H9 (cell line): ENCODE results near the gene RNU2-63P. TPM values are rescaled to one million over a fixed set of nuclear protein-coding genes. Genes with fewer than 3 reads are reported as not detected.

Source experiments
- DNase-seq: peaks from one replicate; pipeline ENCODE4 v3.0.0-alpha.2; 2017
- H2AFZ ChIP-seq: one replicate; pipeline ENCODE4 v1.6.1; 2013; ENCODE audit warnings: mild to moderate bottlenecking, low read length, control low read depth, moderate library complexity
- H2AK5ac ChIP-seq: 2 replicates; pipeline ENCODE4 v1.6.1; 2013; ENCODE audit warnings: low read length, control low read depth, mixed read lengths; ENCODE audit not compliant: insufficient read length
- H2BK120ac ChIP-seq: one replicate; pipeline ENCODE4 v1.6.1; 2013; ENCODE audit warnings: low read depth, mild to moderate bottlenecking, low read length, control low read depth, inconsistent platforms; ENCODE audit not compliant: poor library complexity, severe bottlenecking
- H2BK12ac ChIP-seq: 2 replicates; pipeline ENCODE4 v1.6.1; 2013; ENCODE audit warnings: low read length, control low read depth, mixed read lengths, low read depth; ENCODE audit not compliant: insufficient read length
- H2BK15ac ChIP-seq: 2 replicates; pipeline ENCODE4 v1.6.1; 2013; ENCODE audit warnings: low read depth, low read length, control low read depth
- H2BK20ac ChIP-seq: one replicate; pipeline ENCODE4 v1.6.1; 2013; ENCODE audit warnings: low read depth, mild to moderate bottlenecking, low read length, control low read depth, inconsistent platforms; ENCODE audit not compliant: poor library complexity, severe bottlenecking
- H2BK5ac ChIP-seq: 2 replicates; pipeline ENCODE4 v1.6.1; 2013; ENCODE audit warnings: low read length, control low read depth, mixed read lengths; ENCODE audit not compliant: insufficient read length
- H3K14ac ChIP-seq: 2 replicates; pipeline ENCODE4 v1.6.1; 2013; ENCODE audit warnings: low read length, control low read depth; ENCODE audit not compliant: insufficient read depth
- H3K18ac ChIP-seq: 2 replicates; pipeline ENCODE4 v1.6.1; 2013; ENCODE audit warnings: low read depth, mild to moderate bottlenecking, mixed read lengths, low read length, control low read depth; ENCODE audit not compliant: insufficient read length
- H3K23ac ChIP-seq: 2 replicates; pipeline ENCODE4 v1.6.1; 2013; ENCODE audit warnings: low read length, control low read depth, mixed read lengths, low read depth; ENCODE audit not compliant: insufficient read length
- H3K23me2 ChIP-seq: 2 replicates; pipeline ENCODE4 v1.6.1; 2013; ENCODE audit warnings: low read depth, mild to moderate bottlenecking, mixed read lengths, low read length, control low read depth; ENCODE audit not compliant: insufficient read length, poor library complexity, severe bottlenecking
- H3K27ac ChIP-seq: 2 replicates; pipeline ENCODE4 v1.5.1; 2013; ENCODE audit warnings: low read length, control low read depth, mixed read lengths, low read depth; ENCODE audit not compliant: insufficient read length
- H3K27me3 ChIP-seq: 2 replicates; pipeline ENCODE4 v1.6.1; 2013; ENCODE audit warnings: low read length, control low read depth, inconsistent platforms; ENCODE audit not compliant: insufficient read depth
- H3K4ac ChIP-seq: 2 replicates; pipeline ENCODE4 v1.6.1; 2013; ENCODE audit warnings: low read depth, mild to moderate bottlenecking, control low read depth, inconsistent platforms, low read length, moderate library complexity
- H3K4me1 ChIP-seq: 2 replicates; pipeline ENCODE4 v1.6.1; 2013; ENCODE audit warnings: low read length, control low read depth, inconsistent platforms; ENCODE audit not compliant: insufficient read depth
- H3K4me2 ChIP-seq: 2 replicates; pipeline ENCODE4 v1.6.1; 2013; ENCODE audit warnings: low read length, control low read depth, mixed read lengths; ENCODE audit not compliant: insufficient read length, insufficient read depth
- H3K56ac ChIP-seq: 2 replicates; pipeline ENCODE4 v1.6.1; 2013; ENCODE audit warnings: low read depth, mild to moderate bottlenecking, mixed read lengths, low read length, control low read depth; ENCODE audit not compliant: insufficient read length
- H3K79me1 ChIP-seq: 2 replicates; pipeline ENCODE4 v1.6.1; 2013; ENCODE audit warnings: low read depth, mild to moderate bottlenecking, moderate library complexity, low read length, control low read depth, inconsistent platforms; ENCODE audit not compliant: insufficient read depth, poor library complexity, severe bottlenecking
- H3K79me2 ChIP-seq: 2 replicates; pipeline ENCODE4 v1.6.1; 2013; ENCODE audit warnings: low read length, control low read depth, inconsistent platforms; ENCODE audit not compliant: insufficient read depth
- H3K9ac ChIP-seq: 2 replicates; pipeline ENCODE4 v1.6.1; 2013; ENCODE audit warnings: low read length, control low read depth, mixed read lengths; ENCODE audit not compliant: insufficient read length; ENCODE audit errors: extremely low read depth
- H3K9me3 ChIP-seq: one replicate; pipeline ENCODE4 v1.6.1; 2013; ENCODE audit warnings: low read depth, low read length, inconsistent platforms; ENCODE audit not compliant: control insufficient read depth
- H3T11ph ChIP-seq: one replicate; pipeline ENCODE4 v1.6.1; 2013; ENCODE audit warnings: mild to moderate bottlenecking, low read length, control low read depth, inconsistent platforms
- H4K20me1 ChIP-seq: one replicate; pipeline ENCODE4 v1.6.1; 2013; ENCODE audit not compliant: control insufficient read depth, insufficient read length, insufficient read depth
- H4K5ac ChIP-seq: 2 replicates; pipeline ENCODE4 v1.6.1; 2013; ENCODE audit warnings: low read depth, mild to moderate bottlenecking, mixed read lengths, low read length, control low read depth; ENCODE audit not compliant: insufficient read length
- H4K8ac ChIP-seq: replicated peaks from 2 replicates; pipeline ENCODE4 v1.6.1; 2013; ENCODE audit warnings: low read length, control low read depth, mixed read lengths, low read depth; ENCODE audit not compliant: insufficient read length
- H4K91ac ChIP-seq: 2 replicates; pipeline ENCODE4 v1.6.1; 2013; ENCODE audit warnings: low read depth, mild to moderate bottlenecking, moderate library complexity, mixed read lengths, low read length, control low read depth; ENCODE audit not compliant: insufficient read length
- H3K27ac Mint-ChIP-seq, 3 experiments: 2 replicates in 2 of 3; 3 replicates in 1 of 3; pipeline ENCODE4 v1.8.0; 2020 to 2021; ENCODE audit warnings: mixed read lengths in 3 of 3, mild to moderate bottlenecking in 1 of 3, moderate library complexity in 1 of 3
- H3K27me3 Mint-ChIP-seq: 2 replicates; pipeline ENCODE4 v1.8.0; 2021; ENCODE audit warnings: low read depth, mild to moderate bottlenecking, moderate library complexity, mixed read lengths
- H3K36me3 Mint-ChIP-seq, 3 experiments: 2 replicates in 2 of 3; 3 replicates in 1 of 3; pipeline ENCODE4 v1.8.0; 2020 to 2021; ENCODE audit warnings: low read depth in 3 of 3, mixed read lengths in 3 of 3; ENCODE audit not compliant: insufficient read depth in 1 of 3
- H3K4me1 Mint-ChIP-seq, 2 experiments: 2 replicates each; pipeline ENCODE4 v1.8.0; 2020; ENCODE audit warnings: mixed read lengths in 2 of 2
- H3K4me3 Mint-ChIP-seq, 2 experiments: 2 replicates in 1 of 2; 3 replicates in 1 of 2; pipeline ENCODE4 v1.8.0; 2020 to 2021; ENCODE audit warnings: mild to moderate bottlenecking in 2 of 2, mixed read lengths in 2 of 2, moderate library complexity in 1 of 2
- H3K9me3 Mint-ChIP-seq, 2 experiments: 2 replicates in 1 of 2; 3 replicates in 1 of 2; pipeline ENCODE4 v1.8.0; 2020; ENCODE audit warnings: mild to moderate bottlenecking in 2 of 2, mixed read lengths in 2 of 2, moderate library complexity in 1 of 2
- total RNA-seq: library from RNA; stranded (reverse); gene quantifications from 2 replicates; pipeline ENCODE4 v1.2.1, GENCODE V29; 2021
- TF ChIP-seq, protein P1 (sequence below): fragments of 200-600 bp; sonication (generic); conservative IDR thresholded peaks from 3 replicates; pipeline ENCODE4 v1.8.0; 2021; ENCODE audit warnings: antibody characterized with exemption, mild to moderate bottlenecking

RNU2-63P gene
- total RNA-seq, 1 experiment from 2014 or later, result 31.1 TPM

DNA sequence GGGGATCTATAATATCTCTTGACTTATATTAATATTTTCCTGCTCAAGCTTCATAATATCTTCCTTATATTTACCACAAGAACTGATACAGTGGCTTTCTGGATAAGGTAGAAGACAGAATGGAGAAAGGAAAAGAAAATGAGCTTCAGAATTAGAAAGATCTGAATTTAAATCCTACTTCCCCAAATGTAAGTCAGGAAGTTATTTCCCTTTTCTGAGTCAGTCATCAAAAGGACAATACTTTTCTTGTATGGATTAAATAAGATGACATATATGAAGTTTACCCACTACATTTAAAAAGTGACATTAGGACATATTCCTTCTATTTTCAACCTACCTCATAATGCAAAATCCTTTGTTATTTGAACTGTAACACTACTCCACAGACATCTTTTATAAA is 20.3 kb upstream of the RNU2-63P start:
- H3K4me1 ChIP-seq, result no peaks in the 10 kb centered on the region
- H3K23me2 ChIP-seq, result no peaks in the 10 kb centered on the region
- Mint-ChIP-seq H3K27ac (no peak overlapping the region), H3K27me3 (no peaks in the 10 kb centered on the region), H3K4me1 (peaks cover 2 to 9% of the 10 kb centered on the region in 2 experiments; a peak in 3 of 4 replicates), H3K36me3 (peaks cover 0 to 18% (median 16%) of the 10 kb centered on the region in 3 experiments; a peak in 6 of 7 replicates), H3K9me3 (no peaks in the 10 kb centered on the region), H3K4me3 (no peak overlapping the region)
- no peak overlapping the region for H2BK5ac ChIP-seq
- H3K27me3 ChIP-seq, result no peaks in the 10 kb centered on the region
- H2BK20ac ChIP-seq, result no peak overlapping the region
- H2BK15ac ChIP-seq, result no peak overlapping the region
- H3K27ac ChIP-seq, result no peak overlapping the region
- H3K23ac ChIP-seq, result no peak overlapping the region
- no peak overlapping the region for H2AFZ ChIP-seq
- no peaks in the 10 kb centered on the region for H4K20me1 ChIP-seq
- no peak overlapping the region for H4K91ac ChIP-seq
- H2BK120ac ChIP-seq, result no peak overlapping the region
- no peak for DNase-seq
- no peak overlapping the region for H3K9ac ChIP-seq
- H3K18ac ChIP-seq, result no peak overlapping the region
- H3K79me1 ChIP-seq, result no peaks in the 10 kb centered on the region
- no peak overlapping the region for H3K4ac ChIP-seq
- H3T11ph ChIP-seq, result no peak overlapping the region
- no peak overlapping the region for H3K56ac ChIP-seq
- no peaks in the 10 kb centered on the region for H3K9me3 ChIP-seq
- TF ChIP-seq, protein P1, sequence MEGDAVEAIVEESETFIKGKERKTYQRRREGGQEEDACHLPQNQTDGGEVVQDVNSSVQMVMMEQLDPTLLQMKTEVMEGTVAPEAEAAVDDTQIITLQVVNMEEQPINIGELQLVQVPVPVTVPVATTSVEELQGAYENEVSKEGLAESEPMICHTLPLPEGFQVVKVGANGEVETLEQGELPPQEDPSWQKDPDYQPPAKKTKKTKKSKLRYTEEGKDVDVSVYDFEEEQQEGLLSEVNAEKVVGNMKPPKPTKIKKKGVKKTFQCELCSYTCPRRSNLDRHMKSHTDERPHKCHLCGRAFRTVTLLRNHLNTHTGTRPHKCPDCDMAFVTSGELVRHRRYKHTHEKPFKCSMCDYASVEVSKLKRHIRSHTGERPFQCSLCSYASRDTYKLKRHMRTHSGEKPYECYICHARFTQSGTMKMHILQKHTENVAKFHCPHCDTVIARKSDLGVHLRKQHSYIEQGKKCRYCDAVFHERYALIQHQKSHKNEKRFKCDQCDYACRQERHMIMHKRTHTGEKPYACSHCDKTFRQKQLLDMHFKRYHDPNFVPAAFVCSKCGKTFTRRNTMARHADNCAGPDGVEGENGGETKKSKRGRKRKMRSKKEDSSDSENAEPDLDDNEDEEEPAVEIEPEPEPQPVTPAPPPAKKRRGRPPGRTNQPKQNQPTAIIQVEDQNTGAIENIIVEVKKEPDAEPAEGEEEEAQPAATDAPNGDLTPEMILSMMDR, result no peak
- no peak overlapping the region for H2AK5ac ChIP-seq
- no peak overlapping the region for H3K4me2 ChIP-seq
- H4K5ac ChIP-seq, result no peak overlapping the region
- H3K79me2 ChIP-seq, result no peaks in the 10 kb centered on the region
- no peak overlapping the region for H3K14ac ChIP-seq
- H4K8ac ChIP-seq, result no peak overlapping the region
- H2BK12ac ChIP-seq, result no peak overlapping the region
